ENCODE results near the gene UPB1.
"Not testable (repeated sequence)": the region's sequence is repeated elsewhere in the genome, so short reads cannot be mapped to it uniquely, and the experiment has no call there.

Gene UPB1

DNA sequence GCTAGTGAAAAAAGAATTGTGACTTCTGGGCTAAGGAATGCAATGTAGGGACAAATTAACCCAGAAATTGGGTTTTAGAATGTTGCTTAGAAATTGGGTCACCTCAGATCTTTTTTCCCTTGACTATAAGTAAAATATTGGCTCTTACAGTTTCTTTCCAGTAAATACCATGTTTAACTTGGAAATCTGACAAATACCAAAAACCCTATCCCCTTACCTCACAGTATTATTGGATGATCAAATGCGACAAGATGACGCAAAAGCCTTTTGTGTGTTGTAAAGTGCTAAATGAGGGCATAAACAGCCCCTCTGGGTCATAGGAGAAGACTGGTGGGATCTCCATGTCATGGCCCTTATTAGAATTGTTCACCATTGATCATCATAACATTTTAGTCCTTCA is 6.1 kb upstream of the UPB1 start:
- Histone ChIP-seq H3K79me2 (ENCODE audit: low read length) (no peaks in the 10 kb centered on the region), H3K4me3 (ENCODE audit: low read length) (no peak overlapping the region), H3K4me2 (ENCODE audit: low read depth, low read length) (no peak overlapping the region), H4K20me1 (ENCODE audit: insufficient read depth, low read length) (no peaks in the 10 kb centered on the region), H3K27me3 (replicated peaks; ENCODE audit: insufficient read depth, low read length) (no peaks in the 10 kb centered on the region), H3K36me3 (replicated peaks; ENCODE audit: insufficient read depth, low read length) (no peaks in the 10 kb centered on the region), H2AFZ (ENCODE audit: low read length) (no peak overlapping the region), H3K9ac (ENCODE audit: low read length) (no peak overlapping the region), H3K27ac (ENCODE audit: low read length) (no peak overlapping the region), H3K4me1 (ENCODE audit: low read length) (no peaks in the 10 kb centered on the region), H3K9me3 (replicated peaks; ENCODE audit: insufficient read depth, low read length) (no peaks in the 10 kb centered on the region), H3K9me2 (replicated peaks; ENCODE audit: insufficient read depth, low read length) (no peaks in the 10 kb centered on the region), H3F3A (ENCODE audit: insufficient read depth, low read length) (no peaks in the 10 kb centered on the region)
- no peak for DNase-seq
- TF ChIP-seq EZH2phosphoT487 (IDR thresholded peaks at IDR 0.05; ENCODE audit: low read length), result no peak

DNA sequence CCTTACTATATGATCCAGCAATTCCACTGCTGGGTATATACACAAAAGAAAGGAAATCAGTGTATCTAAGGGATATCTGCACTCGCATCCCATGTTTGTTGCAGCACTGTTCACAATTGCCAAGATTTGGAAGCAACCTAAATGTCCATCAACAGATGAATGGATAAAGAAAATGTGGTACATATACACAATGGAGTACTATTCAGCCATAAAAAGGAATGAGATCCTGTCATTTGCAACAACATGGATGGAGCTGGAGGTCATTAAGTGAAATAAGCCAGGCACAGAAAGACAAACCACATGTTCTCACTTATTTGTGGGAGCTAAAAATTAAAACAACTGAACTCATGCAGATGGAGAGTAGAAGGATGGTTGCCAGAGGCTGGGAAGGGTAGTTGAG is 5.7 kb upstream of the UPB1 start:
- H3K4me1 ChIP-seq (ENCODE audit: low read length); H3K36me3 ChIP-seq (replicated peaks; ENCODE audit: insufficient read depth, low read length); H3K9me2 ChIP-seq (replicated peaks; ENCODE audit: insufficient read depth, low read length); H2AFZ ChIP-seq (ENCODE audit: low read length); H4K20me1 ChIP-seq (ENCODE audit: insufficient read depth, low read length); H3K27ac ChIP-seq (ENCODE audit: low read length); H3K9ac ChIP-seq (ENCODE audit: low read length); H3K9me3 ChIP-seq (replicated peaks; ENCODE audit: insufficient read depth, low read length); H3K4me2 ChIP-seq (ENCODE audit: low read depth, low read length); H3K4me3 ChIP-seq (ENCODE audit: low read length); H3K79me2 ChIP-seq (ENCODE audit: low read length); H3K27me3 ChIP-seq (replicated peaks; ENCODE audit: insufficient read depth, low read length); H3F3A ChIP-seq (ENCODE audit: insufficient read depth, low read length); DNase-seq: not testable (repeated sequence)

DNA sequence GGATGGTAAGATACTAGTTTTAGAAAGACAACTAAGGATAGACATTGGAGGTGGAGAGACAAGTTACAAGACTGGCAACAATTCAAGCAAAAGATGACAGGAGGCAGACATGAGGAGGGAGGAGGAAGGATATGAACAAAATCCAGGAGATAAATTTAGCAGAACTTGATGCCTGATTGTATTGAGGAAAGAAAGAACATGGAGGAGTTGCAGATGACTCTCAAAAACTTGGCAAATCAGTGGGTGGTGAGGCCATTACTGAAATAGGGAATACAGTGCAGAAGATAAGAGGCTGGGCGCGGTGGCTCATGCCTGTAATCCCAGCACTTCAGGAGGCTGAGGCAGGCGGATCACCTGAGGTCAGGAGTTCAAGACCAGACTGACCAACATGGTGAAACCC is 2.7 kb upstream of the UPB1 start:
- no peaks in the 10 kb centered on the region for H3F3A ChIP-seq (ENCODE audit: insufficient read depth, low read length)
- no peaks in the 10 kb centered on the region for H4K20me1 ChIP-seq (ENCODE audit: insufficient read depth, low read length)
- TF ChIP-seq, protein P1, sequence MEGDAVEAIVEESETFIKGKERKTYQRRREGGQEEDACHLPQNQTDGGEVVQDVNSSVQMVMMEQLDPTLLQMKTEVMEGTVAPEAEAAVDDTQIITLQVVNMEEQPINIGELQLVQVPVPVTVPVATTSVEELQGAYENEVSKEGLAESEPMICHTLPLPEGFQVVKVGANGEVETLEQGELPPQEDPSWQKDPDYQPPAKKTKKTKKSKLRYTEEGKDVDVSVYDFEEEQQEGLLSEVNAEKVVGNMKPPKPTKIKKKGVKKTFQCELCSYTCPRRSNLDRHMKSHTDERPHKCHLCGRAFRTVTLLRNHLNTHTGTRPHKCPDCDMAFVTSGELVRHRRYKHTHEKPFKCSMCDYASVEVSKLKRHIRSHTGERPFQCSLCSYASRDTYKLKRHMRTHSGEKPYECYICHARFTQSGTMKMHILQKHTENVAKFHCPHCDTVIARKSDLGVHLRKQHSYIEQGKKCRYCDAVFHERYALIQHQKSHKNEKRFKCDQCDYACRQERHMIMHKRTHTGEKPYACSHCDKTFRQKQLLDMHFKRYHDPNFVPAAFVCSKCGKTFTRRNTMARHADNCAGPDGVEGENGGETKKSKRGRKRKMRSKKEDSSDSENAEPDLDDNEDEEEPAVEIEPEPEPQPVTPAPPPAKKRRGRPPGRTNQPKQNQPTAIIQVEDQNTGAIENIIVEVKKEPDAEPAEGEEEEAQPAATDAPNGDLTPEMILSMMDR (IDR thresholded peaks at IDR 0.05; ENCODE audit: low read length), result no peak
- no peak for TF ChIP-seq EZH2 (optimal IDR thresholded peaks at IDR 0.05; ENCODE audit: low read depth, low read length)
- no peak for TF ChIP-seq EZH2phosphoT487 (IDR thresholded peaks at IDR 0.05; ENCODE audit: low read length)
- H3K79me2 ChIP-seq (ENCODE audit: low read length), result no peaks in the 10 kb centered on the region
- H3K27me3 ChIP-seq (replicated peaks; ENCODE audit: insufficient read depth, low read length), result no peaks in the 10 kb centered on the region
- H3K4me2 ChIP-seq (ENCODE audit: low read depth, low read length), result no peak overlapping the region
- no peak for DNase-seq
- H3K27ac ChIP-seq (ENCODE audit: low read length), result no peak overlapping the region
- H3K36me3 ChIP-seq (replicated peaks; ENCODE audit: insufficient read depth, low read length), result no peaks in the 10 kb centered on the region
- H3K9me3 ChIP-seq (replicated peaks; ENCODE audit: insufficient read depth, low read length), result no peaks in the 10 kb centered on the region
- H3K4me3 ChIP-seq (ENCODE audit: low read length), result no peak overlapping the region
- no peaks in the 10 kb centered on the region for H3K9me2 ChIP-seq (replicated peaks; ENCODE audit: insufficient read depth, low read length)
- no peaks in the 10 kb centered on the region for H3K4me1 ChIP-seq (ENCODE audit: low read length)
- H3K9ac ChIP-seq (ENCODE audit: low read length), result no peak overlapping the region
- H2AFZ ChIP-seq (ENCODE audit: low read length), result no peak overlapping the region

DNA sequence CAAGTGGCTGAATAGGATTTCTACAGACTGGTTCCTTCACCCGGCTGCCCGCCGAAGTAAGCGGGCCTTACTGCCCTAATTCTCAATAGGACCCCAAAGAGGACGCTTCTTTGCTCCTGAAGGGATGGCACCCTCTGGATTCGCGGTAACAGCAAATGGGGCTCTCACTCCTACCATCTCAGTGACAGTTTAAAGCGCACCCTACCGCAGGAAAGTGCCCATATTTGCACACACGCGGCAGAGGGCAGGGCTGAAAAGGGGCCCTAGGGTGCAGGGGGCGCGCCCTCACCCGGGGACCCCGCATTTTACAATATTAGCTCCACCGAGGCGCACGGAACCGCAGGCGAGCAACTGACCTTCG is 985 bp upstream of the UPB1 start:
- Histone ChIP-seq H3K79me2 (ENCODE audit: low read length) (no peaks in the 10 kb centered on the region), H3K4me2 (ENCODE audit: low read depth, low read length) (no peak overlapping the region), H3K4me1 (ENCODE audit: low read length) (no peaks in the 10 kb centered on the region), H3K27me3 (replicated peaks; ENCODE audit: insufficient read depth, low read length) (no peaks in the 10 kb centered on the region), H3K9me3 (replicated peaks; ENCODE audit: insufficient read depth, low read length) (no peaks in the 10 kb centered on the region), H4K20me1 (ENCODE audit: insufficient read depth, low read length) (no peaks in the 10 kb centered on the region), H3K4me3 (ENCODE audit: low read length) (no peak overlapping the region), H3K36me3 (replicated peaks; ENCODE audit: insufficient read depth, low read length) (no peaks in the 10 kb centered on the region), H3K9me2 (replicated peaks; ENCODE audit: insufficient read depth, low read length) (no peaks in the 10 kb centered on the region), H3F3A (ENCODE audit: insufficient read depth, low read length) (no peaks in the 10 kb centered on the region), H3K27ac (ENCODE audit: low read length) (no peak overlapping the region), H2AFZ (ENCODE audit: low read length) (no peak overlapping the region), H3K9ac (ENCODE audit: low read length) (no peak overlapping the region)
- no peak for DNase-seq
- TF ChIP-seq, protein P1 (IDR thresholded peaks at IDR 0.05; ENCODE audit: low read length), result no peak
- TF ChIP-seq EZH2 (optimal IDR thresholded peaks at IDR 0.05; ENCODE audit: low read depth, low read length), result no peak
- TF ChIP-seq EZH2phosphoT487 (IDR thresholded peaks at IDR 0.05; ENCODE audit: low read length), result no peak
